ENCODE measurements around the gene PNPLA7. TPM values are rescaled to one million over a fixed set of nuclear protein-coding genes. Genes with fewer than 3 reads are reported as not detected.

Gene PNPLA7
- total and polyA plus RNA-seq, 2 of the 13 experiments (the other 11 are each of a cell fraction or from before 2014, with no cell fraction given): 0.42 to 1.5 TPM

DNA sequence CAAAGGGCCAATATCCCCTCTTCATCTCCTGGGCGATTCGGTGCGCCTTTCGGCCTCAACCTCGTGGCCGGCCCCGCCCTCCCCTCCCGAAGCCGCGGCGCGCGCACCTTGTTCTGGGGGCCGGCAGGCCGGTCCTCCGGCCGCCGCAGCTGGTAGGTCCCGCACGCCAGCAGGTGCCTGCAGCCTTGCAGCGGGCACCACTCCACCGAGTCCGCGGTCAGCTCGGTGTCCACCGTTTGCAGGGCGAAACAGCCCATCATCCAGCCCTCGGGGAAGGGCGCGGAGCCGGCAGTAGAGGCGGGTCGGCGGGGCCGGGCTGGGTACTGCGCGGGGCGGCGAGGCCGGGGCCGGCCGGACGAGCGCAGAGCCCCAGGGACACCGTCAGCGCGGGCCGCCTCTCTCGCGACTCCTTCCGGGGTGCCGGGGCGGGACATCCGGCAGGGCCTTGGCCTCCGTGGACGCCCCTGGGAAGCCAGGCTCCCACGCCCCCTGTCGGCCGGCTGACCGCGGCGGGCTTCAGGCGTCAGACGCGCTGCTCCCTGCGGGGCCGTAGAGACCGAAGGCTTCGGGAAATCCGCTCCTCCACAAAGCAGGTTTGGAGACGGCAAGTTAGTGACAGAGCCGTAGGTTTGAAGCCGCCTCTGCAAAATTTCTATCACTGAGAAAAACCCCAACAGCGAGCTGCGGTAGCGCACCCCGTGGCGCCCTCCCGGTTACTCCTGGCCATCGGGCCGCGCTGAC, 28.5 kb upstream of the PNPLA7 start, which contains the start of gene DPH7 (continued):
- TF ChIP-seq ZNF7 (CRISPR knock-in tag; IDR thresholded peaks at IDR 0.05): no peak
- TF ChIP-seq ZNF234 (CRISPR knock-in tag; conservative IDR thresholded peaks at IDR 0.05): no peak
- TF ChIP-seq DMAP1 (CRISPR knock-in tag; IDR thresholded peaks at IDR 0.05): peak; percentile 77
- no peak; the same call in 1 of the 2 replicates for TF ChIP-seq ZNF790 (CRISPR knock-in tag; IDR thresholded peaks at IDR 0.05; ENCODE audit: borderline replicate concordance)
- no peak for TF ChIP-seq ZNF136 (CRISPR knock-in tag; IDR thresholded peaks at IDR 0.05; ENCODE audit: low read depth)
- TF ChIP-seq ZNF83 (CRISPR knock-in tag; IDR thresholded peaks at IDR 0.05; ENCODE audit: borderline replicate concordance): no peak
- TF ChIP-seq SMC3 (IDR thresholded peaks at IDR 0.05; ENCODE audit: low read length): no peak; the same call in 1 of the 2 replicates
- TF ChIP-seq ZNF235 (CRISPR knock-in tag; IDR thresholded peaks at IDR 0.05; ENCODE audit: borderline replicate concordance): 0 out of 2 replicates have a peak, but pooled peaks have one; percentile 56
- no peak for TF ChIP-seq ZMYM3 (CRISPR knock-in tag; IDR thresholded peaks at IDR 0.05)
- TF ChIP-seq MTA1 (CRISPR knock-in tag; IDR thresholded peaks at IDR 0.05; ENCODE audit: borderline replicate concordance): peak; percentile 51; the same call in 1 of the 2 replicates
- TF ChIP-seq NFATC3 (CRISPR knock-in tag; IDR thresholded peaks at IDR 0.05): no peak
- TF ChIP-seq CBX5 (CRISPR knock-in tag; IDR thresholded peaks at IDR 0.05; ENCODE audit: borderline replicate concordance): 0 out of 2 replicates have a peak, but pooled peaks have one; percentile 15
- TF ChIP-seq NFIB (CRISPR knock-in tag; IDR thresholded peaks at IDR 0.05; ENCODE audit: borderline replicate concordance): no peak
- TF ChIP-seq, protein P1, sequence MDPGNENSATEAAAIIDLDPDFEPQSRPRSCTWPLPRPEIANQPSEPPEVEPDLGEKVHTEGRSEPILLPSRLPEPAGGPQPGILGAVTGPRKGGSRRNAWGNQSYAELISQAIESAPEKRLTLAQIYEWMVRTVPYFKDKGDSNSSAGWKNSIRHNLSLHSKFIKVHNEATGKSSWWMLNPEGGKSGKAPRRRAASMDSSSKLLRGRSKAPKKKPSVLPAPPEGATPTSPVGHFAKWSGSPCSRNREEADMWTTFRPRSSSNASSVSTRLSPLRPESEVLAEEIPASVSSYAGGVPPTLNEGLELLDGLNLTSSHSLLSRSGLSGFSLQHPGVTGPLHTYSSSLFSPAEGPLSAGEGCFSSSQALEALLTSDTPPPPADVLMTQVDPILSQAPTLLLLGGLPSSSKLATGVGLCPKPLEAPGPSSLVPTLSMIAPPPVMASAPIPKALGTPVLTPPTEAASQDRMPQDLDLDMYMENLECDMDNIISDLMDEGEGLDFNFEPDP (CRISPR knock-in tag; conservative IDR thresholded peaks at IDR 0.05): 0 out of 2 replicates have a peak, but pooled peaks have one; percentile 17
- TF ChIP-seq ZNF841 (CRISPR knock-in tag; IDR thresholded peaks at IDR 0.05; ENCODE audit: borderline replicate concordance): peak; percentile 70; the same call in 1 of the 2 replicates
- TF ChIP-seq ZNF460 (CRISPR knock-in tag; IDR thresholded peaks at IDR 0.05; ENCODE audit: borderline replicate concordance): no peak; the same call in 1 of the 2 replicates
- TF ChIP-seq ZNF180 (CRISPR knock-in tag; IDR thresholded peaks at IDR 0.05; ENCODE audit: borderline replicate concordance, low read depth): no peak
- no peak; the same call in 1 of the 2 replicates for TF ChIP-seq ARHGAP35 (CRISPR knock-in tag; IDR thresholded peaks at IDR 0.05; ENCODE audit: borderline replicate concordance)
- TF ChIP-seq, protein P2, sequence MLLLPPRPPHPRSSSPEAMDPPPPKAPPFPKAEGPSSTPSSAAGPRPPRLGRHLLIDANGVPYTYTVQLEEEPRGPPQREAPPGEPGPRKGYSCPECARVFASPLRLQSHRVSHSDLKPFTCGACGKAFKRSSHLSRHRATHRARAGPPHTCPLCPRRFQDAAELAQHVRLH (CRISPR knock-in tag; IDR thresholded peaks at IDR 0.05; ENCODE audit: borderline replicate concordance, low read depth): peak; percentile 78; the same call in 1 of the 2 replicates
- no peak for TF ChIP-seq SNAI1 (CRISPR knock-in tag; IDR thresholded peaks at IDR 0.05; ENCODE audit: borderline replicate concordance)
- no peak for TF ChIP-seq NFE2L1 (CRISPR knock-in tag; IDR thresholded peaks at IDR 0.05; ENCODE audit: borderline replicate concordance)
- TF ChIP-seq ZNF792 (CRISPR knock-in tag; IDR thresholded peaks at IDR 0.05): no peak
- TF ChIP-seq FOSL2 (CRISPR knock-in tag; IDR thresholded peaks at IDR 0.05): peak; percentile 28; the same call in 1 of the 2 replicates
- TF ChIP-seq ZBTB38 (CRISPR knock-in tag; IDR thresholded peaks at IDR 0.05): peak; percentile 96
- TF ChIP-seq REPIN1 (CRISPR knock-in tag; IDR thresholded peaks at IDR 0.05; ENCODE audit: borderline replicate concordance, low read depth): no peak; the same call in 1 of the 2 replicates
- TF ChIP-seq, protein P3, sequence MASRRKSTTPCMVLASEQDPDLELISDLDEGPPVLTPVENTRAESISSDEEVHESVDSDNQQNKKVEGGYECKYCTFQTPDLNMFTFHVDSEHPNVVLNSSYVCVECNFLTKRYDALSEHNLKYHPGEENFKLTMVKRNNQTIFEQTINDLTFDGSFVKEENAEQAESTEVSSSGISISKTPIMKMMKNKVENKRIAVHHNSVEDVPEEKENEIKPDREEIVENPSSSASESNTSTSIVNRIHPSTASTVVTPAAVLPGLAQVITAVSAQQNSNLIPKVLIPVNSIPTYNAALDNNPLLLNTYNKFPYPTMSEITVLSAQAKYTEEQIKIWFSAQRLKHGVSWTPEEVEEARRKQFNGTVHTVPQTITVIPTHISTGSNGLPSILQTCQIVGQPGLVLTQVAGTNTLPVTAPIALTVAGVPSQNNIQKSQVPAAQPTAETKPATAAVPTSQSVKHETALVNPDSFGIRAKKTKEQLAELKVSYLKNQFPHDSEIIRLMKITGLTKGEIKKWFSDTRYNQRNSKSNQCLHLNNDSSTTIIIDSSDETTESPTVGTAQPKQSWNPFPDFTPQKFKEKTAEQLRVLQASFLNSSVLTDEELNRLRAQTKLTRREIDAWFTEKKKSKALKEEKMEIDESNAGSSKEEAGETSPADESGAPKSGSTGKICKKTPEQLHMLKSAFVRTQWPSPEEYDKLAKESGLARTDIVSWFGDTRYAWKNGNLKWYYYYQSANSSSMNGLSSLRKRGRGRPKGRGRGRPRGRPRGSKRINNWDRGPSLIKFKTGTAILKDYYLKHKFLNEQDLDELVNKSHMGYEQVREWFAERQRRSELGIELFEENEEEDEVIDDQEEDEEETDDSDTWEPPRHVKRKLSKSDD (CRISPR knock-in tag; IDR thresholded peaks at IDR 0.05; ENCODE audit: low read depth): 0 out of 2 replicates have a peak, but pooled peaks have one; percentile 51
- peak; percentile 89 for TF ChIP-seq HOXA3 (CRISPR knock-in tag; IDR thresholded peaks at IDR 0.05)

All from HepG2 (cell line).